Lower lobe of right lung (tissue), 2 donors: ENCODE measurements around the gene RB1. TPM values are rescaled to one million over a fixed set of nuclear protein-coding genes. Genes with fewer than 3 reads are reported as not detected.
A peak's percentile ranks its signal among the peaks of the same experiment; 100 is the strongest.

Source experiments
- ATAC-seq, 2 donors: fragments of 200-7000 bp; cut with Tn5 transposase; one replicate each; pipeline ENCODE4 v1.9.1; 2020 to 2022; ENCODE audit warnings: mild to moderate bottlenecking in 2 of 2, moderate library complexity in 2 of 2
- DNase-seq: peaks from one replicate; pipeline ENCODE4 v3.0.0-alpha.2; 2020
- H3K27ac ChIP-seq: fragments of 200-600 bp; one replicate; pipeline ENCODE4 v1.8.0; 2022
- H3K27me3 ChIP-seq: fragments of 200-600 bp; one replicate; pipeline ENCODE4 v1.8.0; 2022; ENCODE audit warnings: low read depth
- H3K36me3 ChIP-seq: fragments of 200-600 bp; one replicate; pipeline ENCODE4 v1.8.0; 2022; ENCODE audit warnings: mild to moderate bottlenecking
- H3K4me1 ChIP-seq: fragments of 200-600 bp; one replicate; pipeline ENCODE4 v1.8.0; 2022
- H3K4me3 ChIP-seq: fragments of 200-600 bp; one replicate; pipeline ENCODE4 v1.8.0; 2022; ENCODE audit warnings: mild to moderate bottlenecking
- H3K9me3 ChIP-seq: fragments of 200-600 bp; one replicate; pipeline ENCODE4 v1.8.0; 2022
- intact Hi-C: fragments of 100-400 bp; cut with DNase I; formaldehyde crosslinking; loops from one replicate; pipeline ENCODE4 v1.11.0; 2022
- total RNA-seq: library from RNA; stranded (reverse); fragmentation: NEBNext Ultra II Directional; extraction: Animal tissue kit (Norgen Biotek cat#: 25700); gene quantifications from one replicate; pipeline ENCODE4 v1.2.1, GENCODE V29; 2021
- TF ChIP-seq, protein P1 (sequence below): fragments of 200-600 bp; IDR thresholded peaks from one replicate; pipeline ENCODE4 v1.8.0; 2022; ENCODE audit warnings: antibody characterized with exemption, mild to moderate bottlenecking
- donor health status: DM: no; HTN: yes; CAD: no; lungs with severe emphysema.

RB1 gene
- total RNA-seq, 1 donor from 2014 or later = 38.1 TPM

DNA sequence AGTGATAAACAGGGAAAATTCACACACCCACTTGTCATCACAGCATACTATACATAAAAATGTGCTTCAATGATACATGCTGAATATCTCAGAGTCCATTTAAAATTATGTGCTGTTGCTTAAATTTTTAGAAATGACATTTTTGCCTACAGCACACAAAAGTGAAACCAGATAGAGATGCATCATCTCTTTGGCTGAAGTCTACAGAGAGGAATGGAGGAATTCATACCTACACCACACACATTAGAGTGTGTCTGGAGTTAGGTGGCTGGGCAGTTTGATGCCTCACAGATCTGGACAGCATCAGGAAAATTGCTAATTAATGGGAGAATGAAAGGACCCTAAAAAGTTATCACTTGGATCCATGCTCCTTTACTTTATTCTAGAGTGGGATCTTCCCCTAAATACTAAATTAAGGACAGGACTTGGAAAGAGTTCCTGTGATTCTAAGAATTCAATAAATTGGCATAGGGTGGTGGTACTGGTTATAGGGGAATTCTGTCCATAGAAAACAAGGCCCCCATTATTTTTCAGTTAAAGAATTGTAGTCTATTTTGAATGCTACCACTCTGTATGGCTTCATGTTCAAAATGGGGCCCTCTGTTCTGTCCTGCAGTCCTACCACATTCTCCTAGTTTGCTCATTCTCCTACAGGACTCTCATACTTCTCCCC lies 188.0 kb downstream of the RB1 start:
- TF ChIP-seq, protein P1, sequence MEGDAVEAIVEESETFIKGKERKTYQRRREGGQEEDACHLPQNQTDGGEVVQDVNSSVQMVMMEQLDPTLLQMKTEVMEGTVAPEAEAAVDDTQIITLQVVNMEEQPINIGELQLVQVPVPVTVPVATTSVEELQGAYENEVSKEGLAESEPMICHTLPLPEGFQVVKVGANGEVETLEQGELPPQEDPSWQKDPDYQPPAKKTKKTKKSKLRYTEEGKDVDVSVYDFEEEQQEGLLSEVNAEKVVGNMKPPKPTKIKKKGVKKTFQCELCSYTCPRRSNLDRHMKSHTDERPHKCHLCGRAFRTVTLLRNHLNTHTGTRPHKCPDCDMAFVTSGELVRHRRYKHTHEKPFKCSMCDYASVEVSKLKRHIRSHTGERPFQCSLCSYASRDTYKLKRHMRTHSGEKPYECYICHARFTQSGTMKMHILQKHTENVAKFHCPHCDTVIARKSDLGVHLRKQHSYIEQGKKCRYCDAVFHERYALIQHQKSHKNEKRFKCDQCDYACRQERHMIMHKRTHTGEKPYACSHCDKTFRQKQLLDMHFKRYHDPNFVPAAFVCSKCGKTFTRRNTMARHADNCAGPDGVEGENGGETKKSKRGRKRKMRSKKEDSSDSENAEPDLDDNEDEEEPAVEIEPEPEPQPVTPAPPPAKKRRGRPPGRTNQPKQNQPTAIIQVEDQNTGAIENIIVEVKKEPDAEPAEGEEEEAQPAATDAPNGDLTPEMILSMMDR = no peak
- intact Hi-C loops = no loop called here
- peaks cover 45% of the 10 kb centered on the region for H3K4me1 ChIP-seq
- no peaks in the 10 kb centered on the region for H3K27me3 ChIP-seq
- peaks cover 6% of the 10 kb centered on the region for H3K36me3 ChIP-seq
- peak overlapping the region; percentile 32 for H3K4me3 ChIP-seq
- no peaks in the 10 kb centered on the region for H3K9me3 ChIP-seq
- DNase-seq (no peak), ATAC-seq (no peak)
- peak overlapping the region; percentile 87 for H3K27ac ChIP-seq

- peak overlapping the region; percentile 32 for H3K4me3 ChIP-seq
- H3K4me1 ChIP-seq = peaks cover 45% of the 10 kb centered on the region
- no peak for DNase-seq
- no peaks in the 10 kb centered on the region for H3K9me3 ChIP-seq
- TF ChIP-seq, protein P1 = no peak
- peak; percentile 43 to 59 for ATAC-seq
- peak overlapping the region; percentile 87 for H3K27ac ChIP-seq
- H3K36me3 ChIP-seq = peaks cover 6% of the 10 kb centered on the region
- H3K27me3 ChIP-seq = no peaks in the 10 kb centered on the region
- intact Hi-C loops = no loop called here
Observed at GRCh38 chr13:48492096-48492440, 188.5 kb downstream of the RB1 start.

DNA sequence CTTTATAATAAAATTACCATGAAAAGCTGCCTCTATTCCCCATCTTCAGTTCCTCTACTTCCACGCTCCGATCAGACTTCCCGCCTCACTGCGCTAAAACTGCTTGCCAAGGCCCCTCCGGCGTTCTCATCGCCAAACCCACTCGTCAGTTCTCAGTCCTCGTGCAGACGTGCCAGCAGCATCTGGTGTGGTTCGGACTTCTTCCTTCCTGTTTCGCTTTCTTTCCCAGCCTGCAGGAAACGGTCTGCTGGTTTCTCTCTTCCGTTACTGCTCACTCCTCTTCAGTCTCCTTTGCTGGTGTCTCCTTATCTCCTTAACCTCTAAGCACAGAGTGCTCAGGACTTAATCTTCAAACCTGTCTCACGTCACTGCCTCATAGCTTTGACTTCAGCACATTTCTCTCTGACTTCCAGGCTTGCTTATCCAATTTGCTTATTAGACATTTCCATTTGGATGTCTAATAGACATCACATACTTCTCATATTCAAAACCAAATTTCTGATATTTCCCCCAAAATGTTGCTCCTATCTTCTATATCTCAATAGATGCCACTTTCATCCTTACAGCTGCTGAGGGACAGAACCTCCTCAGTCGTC lies 189.0 kb downstream of the RB1 start:
- peak; percentile 79 for DNase-seq
- TF ChIP-seq, protein P1 = no peak

DNA sequence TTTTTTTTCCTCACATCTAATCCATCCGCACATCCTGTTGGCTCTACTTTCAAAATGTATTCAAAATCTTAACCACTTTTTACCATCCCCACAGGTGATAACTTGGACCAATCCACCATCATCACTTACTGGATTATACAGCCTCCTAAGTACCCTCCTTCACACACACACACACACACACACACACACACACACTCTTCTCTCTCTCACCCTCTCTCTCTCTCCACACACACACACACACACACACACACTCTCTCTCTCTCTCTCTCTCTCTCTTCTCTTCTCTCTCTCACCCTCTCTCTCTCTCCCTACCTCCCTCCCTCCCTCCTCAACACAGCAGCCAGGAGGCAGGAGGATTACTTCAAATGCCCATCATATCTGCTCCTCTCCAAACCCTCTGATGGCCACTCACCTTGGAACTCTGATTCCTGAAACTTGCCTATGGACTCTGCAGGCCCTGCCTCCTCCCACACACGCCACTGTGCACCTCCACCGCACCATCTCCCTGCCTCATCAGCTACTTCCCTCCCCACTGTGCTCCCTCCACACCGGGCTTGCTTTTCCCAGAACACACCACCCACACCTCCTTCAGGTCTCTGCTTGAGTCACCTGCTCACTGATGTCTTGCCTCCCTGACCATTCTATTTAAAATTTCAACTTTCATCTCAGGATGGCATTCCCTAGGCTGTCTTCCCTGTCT lies 189.7 kb downstream of the RB1 start:
- ATAC-seq (peak; percentile 40 to 44), DNase-seq (no peak)
- intact Hi-C loops = no loop called here
- Histone ChIP-seq H3K36me3 (peaks cover 8% of the 10 kb centered on the region), H3K4me1 (peaks cover 45% of the 10 kb centered on the region), H3K4me3 (peak overlapping the region; percentile 32), H3K27ac (peak overlapping the region; percentile 87), H3K9me3 (no peaks in the 10 kb centered on the region), H3K27me3 (no peaks in the 10 kb centered on the region)
- TF ChIP-seq, protein P1 = no peak

More for the DNA sequence above, 189.0 kb downstream of the RB1 start:
- peak; percentile 88 for ATAC-seq
- Histone ChIP-seq H3K9me3 (no peaks in the 10 kb centered on the region), H3K27me3 (no peaks in the 10 kb centered on the region), H3K4me1 (peaks cover 45% of the 10 kb centered on the region), H3K27ac (peak overlapping the region; percentile 87), H3K4me3 (peak overlapping the region; percentile 32), H3K36me3 (peaks cover 6% of the 10 kb centered on the region)
- intact Hi-C loops = no loop called here

DNA sequence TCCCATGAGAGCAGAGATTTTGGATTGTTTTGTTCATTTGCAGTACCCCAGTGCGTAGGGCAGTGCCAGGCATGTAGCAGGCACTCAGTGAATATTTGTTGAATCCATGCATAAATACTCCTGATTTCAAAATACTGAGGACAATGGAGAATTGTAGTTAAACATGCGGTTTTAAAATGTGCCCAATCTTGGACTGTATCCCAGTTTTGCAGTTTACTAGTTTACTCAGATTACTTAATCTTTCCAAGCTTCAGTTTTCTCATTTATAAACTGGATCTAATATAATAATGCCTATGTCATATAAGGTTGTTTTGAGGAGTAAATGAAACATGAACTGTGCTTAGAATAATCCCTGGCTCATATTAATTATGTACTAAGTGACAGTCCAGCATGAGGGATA lies 190.3 kb downstream of the RB1 start:
- ATAC-seq (no peak), DNase-seq (no peak)
- Histone ChIP-seq H3K4me3 (no peak overlapping the region), H3K36me3 (peaks cover 11% of the 10 kb centered on the region), H3K27ac (no peak overlapping the region), H3K4me1 (peaks cover 40% of the 10 kb centered on the region), H3K9me3 (no peaks in the 10 kb centered on the region), H3K27me3 (no peaks in the 10 kb centered on the region)
- TF ChIP-seq, protein P1 = no peak
- intact Hi-C loops = no loop called here
